GM21786 (cell line): ENCODE measurements around the gene LIPE.

Source experiments
- ATAC-seq: cut with Tn5 transposase; IDR thresholded peaks from one replicate; pipeline ENCODE4 v1.9.1; 2021; ENCODE audit not compliant: unreplicated experiment

LIPE gene

DNA sequence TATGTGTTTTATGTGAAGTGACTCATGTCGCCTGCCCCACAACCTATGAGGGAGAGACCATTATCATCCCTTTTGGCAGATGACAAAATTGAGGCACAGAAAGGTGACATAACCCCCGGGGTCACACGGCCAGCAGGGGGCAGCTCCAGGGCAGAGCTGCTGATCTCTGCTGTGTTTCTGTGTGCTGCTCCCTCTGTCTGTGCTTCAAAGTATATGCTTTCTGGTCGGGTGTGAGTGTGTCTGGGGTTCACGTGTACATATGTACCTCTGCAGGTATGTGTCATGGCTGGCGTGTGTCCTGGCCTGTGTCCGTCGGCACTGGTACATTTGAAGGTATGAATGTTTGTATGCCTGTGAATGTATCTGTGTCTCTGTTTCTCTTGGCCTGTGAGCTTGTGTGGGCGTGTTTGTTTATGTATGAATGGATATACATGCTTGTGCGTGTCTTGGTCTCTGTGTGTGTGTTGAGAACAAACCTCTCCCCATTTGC lies 7.1 kb downstream of the LIPE start:
- ATAC-seq = no peak

GRCh38 chr19:42419309-42419708 lies 7.9 kb downstream of the LIPE start:
- no peak for ATAC-seq

DNA sequence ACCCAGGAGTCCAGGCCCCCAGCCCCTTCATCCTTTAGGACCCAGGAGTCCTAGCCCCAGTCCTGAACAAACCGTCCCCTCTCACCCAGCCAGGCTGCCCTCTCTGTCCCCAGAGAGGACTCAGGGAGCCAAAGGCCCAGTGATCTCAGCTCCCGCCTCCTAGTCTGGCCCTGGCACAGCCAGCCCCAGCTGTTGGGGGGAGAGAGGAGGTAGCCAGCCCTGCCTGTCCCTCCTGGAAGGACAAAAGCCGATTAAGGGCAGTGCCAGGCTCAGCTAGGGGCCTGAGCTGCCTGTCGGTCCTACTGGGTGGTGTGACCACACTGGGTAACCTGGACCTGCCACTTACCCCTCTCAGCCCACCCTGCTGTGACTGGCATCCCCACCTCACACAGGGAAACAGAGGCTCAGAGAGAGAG lies 14.5 kb downstream of the LIPE start:
- no peak for ATAC-seq

GRCh38 chr19:42412227-42412626 lies 15.0 kb downstream of the LIPE start:
- no peak for ATAC-seq

GRCh38 chr19:42411581-42412178 lies 15.5 kb downstream of the LIPE start:
- ATAC-seq = no peak

- ATAC-seq = no peak
Observed at GRCh38 chr19:42410371-42410770, 16.8 kb downstream of the LIPE start.

DNA sequence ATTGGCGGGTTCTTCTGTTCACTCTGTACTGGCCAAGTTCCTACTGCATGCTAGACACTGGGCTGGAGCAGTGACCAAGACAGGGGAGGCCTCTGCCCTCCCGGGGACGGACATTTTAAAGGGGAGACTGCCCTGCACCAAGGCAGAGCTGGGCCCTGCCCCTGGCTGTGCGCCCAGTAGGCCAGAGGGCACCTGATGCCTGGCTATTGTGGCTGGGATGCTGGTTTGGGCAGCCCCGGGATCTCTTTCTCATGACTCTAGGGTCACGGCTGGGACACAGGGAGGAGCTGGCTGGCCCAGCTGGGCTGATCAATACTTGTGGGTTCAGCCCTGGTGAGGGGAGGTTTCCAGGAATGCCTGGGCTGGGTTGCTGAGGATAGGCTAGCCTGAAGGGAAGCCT lies 17.7 kb downstream of the LIPE start:
- ATAC-seq = no peak

- no peak for ATAC-seq
Observed at GRCh38 chr19:42407816-42408175, 19.4 kb downstream of the LIPE start.

DNA sequence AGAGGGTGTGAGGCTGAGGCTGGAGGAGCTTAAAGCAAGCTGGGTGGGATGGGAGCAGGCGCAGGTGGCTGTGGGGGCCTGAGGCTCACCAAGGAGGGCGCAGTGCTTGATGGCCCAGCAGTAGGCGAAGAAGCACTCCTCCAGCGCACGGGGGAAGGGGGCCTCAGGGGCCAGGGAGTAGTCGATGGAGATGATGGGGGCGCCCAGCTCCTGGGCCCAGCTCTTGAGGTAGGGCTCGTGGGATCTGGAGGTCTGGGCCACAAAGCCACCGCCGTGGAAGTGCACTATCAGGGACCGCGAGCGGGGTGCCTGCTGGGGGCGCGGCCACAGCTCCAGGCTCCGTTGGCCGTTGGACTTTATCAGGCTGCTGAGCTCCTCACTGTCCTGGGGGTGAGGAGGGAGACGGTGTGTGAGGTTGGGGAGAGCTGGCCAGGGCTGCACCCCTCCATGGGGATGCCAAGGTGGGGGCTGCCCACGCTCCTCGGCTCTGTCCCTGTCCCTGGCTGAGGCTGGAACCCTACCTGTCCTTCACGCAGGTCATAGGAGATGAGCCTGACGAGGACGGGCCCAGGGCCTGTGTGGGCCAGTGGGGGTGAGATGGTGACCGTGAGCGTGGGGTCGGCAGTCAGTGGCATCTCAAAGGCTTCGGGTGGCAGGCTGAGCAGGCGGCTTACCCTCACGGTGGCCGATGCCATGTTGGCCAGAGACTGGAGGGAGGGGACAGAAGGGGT lies 19.9 kb downstream of the LIPE start:
- ATAC-seq = no peak

- no peak for ATAC-seq
Observed at GRCh38 chr19:42406111-42406510, 21.1 kb downstream of the LIPE start.

DNA sequence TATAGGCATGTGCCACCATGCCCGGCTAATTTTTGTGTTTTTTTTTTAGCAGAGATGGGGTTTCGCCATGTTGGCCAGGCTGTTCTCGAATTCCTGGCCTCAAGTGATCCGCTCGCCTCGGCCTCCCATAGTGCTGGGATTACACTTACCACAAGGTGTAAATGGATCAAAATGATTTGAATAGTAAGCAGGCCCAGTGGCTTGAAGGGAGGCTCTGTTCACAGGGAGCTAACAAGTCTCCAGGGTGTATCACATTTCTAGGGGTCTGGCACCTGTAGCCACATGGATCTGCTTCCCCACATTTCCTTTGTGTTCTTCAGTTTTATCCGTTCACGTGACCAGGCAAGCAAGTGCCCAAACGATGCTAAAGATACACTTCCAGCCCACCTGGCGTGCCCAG lies 23.6 kb downstream of the LIPE start:
- ATAC-seq = no peak

DNA sequence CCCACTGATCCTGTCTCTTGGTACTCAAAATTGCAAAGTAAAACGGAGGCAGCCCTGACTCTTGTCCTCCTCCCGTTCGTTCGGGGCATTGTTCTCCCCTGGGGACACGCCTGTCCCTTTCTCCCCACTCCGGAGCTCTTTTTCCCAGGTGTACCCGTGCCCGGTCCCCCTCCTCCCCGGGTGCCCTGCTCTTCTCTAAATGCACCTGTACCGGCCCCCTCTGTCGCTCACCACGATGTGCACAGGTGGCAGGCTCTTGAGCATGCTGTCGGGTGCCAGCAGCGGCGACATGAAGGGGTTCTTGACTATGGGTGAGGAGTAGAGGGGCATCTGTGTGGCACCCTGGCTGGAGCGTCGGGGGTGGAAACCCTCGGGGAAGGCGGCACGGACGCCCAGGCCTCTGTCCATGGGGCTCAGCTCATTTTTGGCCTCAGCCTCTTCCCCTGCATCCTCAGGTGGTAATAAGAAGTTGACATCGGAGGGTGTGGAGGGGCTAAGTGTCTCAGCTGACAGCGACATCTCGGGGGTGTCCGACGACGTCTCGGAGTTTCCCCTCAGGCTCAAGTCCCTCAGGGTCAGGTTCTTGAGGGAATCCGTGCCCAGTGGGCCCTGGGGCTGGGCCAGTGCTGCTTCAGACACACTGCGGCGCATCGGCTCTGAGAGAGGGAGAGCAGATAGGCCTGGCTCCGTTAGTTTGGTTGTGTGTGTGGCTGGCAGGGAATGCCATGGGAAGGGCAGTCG lies 24.6 kb downstream of the LIPE start:
- ATAC-seq = no peak

- no peak for ATAC-seq
Observed at GRCh38 chr19:42401365-42402303, 25.6 kb downstream of the LIPE start.

- no peak for ATAC-seq
Observed at GRCh38 chr19:42400404-42400803, 26.8 kb downstream of the LIPE start.

- no peak for ATAC-seq
Observed at GRCh38 chr19:42397263-42398166, 29.7 kb downstream of the LIPE start.

DNA sequence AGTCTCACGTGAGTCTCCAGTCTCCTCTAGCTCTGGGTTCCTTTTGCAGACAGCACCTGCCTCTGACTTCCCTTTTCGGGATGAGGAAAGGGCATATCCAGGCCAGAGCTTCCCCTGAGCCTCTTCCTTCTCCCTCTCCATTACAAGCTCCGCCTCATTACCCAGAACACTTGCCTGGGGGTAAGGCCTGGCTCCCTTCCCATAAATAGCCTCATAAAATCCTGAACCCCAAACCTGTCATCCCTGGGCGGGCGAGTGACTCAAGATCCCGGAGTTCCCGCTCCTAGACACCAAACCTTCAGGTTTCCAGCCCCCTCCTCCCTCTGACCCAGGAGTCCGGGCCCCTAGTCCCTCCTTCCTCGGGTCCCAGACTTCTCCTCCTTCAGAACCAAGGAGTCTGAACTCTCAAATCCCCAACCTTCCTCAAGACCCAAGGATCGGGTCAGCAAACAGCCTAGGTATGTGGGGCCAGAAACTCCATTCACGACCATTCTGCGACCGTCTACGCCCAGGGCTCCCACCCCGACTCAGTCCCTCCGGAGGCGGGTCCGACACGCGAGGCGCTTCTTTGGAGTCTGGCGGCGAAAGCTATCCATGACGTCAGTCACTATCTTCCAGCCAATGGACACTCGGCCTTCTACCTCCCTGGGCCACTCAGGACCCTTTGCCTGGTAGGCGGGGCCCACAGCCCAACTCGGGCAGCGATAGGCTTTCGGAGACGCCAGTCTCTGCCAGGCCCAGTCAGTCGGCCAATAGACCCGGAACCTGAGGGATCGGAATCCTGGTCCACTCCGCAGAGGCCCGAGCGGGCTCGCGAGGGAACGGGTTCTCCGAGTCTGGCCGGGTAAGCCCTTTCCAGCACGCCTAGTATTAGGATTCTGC lies 30.6 kb downstream of the LIPE start:
- peak; percentile 97 for ATAC-seq

GRCh38 chr19:42394751-42395150 lies 32.4 kb downstream of the LIPE start:
- ATAC-seq = no peak

- no peak for ATAC-seq
Observed at GRCh38 chr19:42392165-42392564, 35.0 kb downstream of the LIPE start.

DNA sequence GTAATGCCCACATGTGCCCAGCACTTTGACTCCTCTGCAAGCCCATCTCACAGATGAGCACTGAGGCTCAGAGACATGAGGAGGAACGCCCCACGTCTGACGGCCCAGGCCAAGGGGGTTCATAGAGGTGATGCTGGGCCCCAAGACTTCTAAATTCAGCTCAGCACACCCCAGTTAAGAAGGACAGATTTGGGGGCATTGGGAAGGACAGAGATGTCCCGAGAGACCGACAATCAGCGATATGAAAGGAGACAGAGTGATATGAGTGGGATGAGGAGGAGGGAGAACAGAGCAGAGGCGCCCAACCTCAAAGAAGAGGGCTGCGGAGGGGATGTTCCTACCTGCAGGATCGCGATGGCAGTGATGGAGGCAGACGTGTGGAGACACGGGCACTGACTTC lies 37.3 kb downstream of the LIPE start, which contains the start of gene CNFN:
Gene CNFN, minus strand, starts transcription at position 399 of the 400 bp plus-strand sequence. CDS start 1,260 bp downstream, outside the sequence.
- ATAC-seq = no peak
